Endothelial cell of umbilical vein (primary cell): ENCODE results near the gene CACNA1B. TPM values are rescaled to one million over a fixed set of nuclear protein-coding genes. Genes with fewer than 3 reads are reported as not detected.

Experiments used
- BruUV-seq: library from RNA; stranded (reverse); fragments of 400-500 nt; replicated peaks from 2 replicates; lab custom pipeline; 2021; lab: Mats Ljungman, UMichigan
- CTCF ChIA-PET: fragments of 300-600, 350-600 bp; sonication (Branson Sonifier 250); formaldehyde crosslinking; loops from one replicate; lab custom pipeline; 2021; ENCODE audit warnings: antibody characterized with exemption, inconsistent platforms; lab: Charles Lee
- POLR2A ChIA-PET: fragments of 300-600, 350-600 bp; sonication (Branson Sonifier 250); formaldehyde crosslinking; loops from one replicate; lab custom pipeline; 2021; ENCODE audit warnings: antibody characterized with exemption, inconsistent platforms; lab: Charles Lee
- DNase-seq: peaks from one replicate; pipeline ENCODE4 v3.0.0-alpha.2; 2011; ENCODE audit warnings: low read depth, low spot score
- FAIRE-seq: peaks from 2 replicates; lab custom pipeline; 2011; peaks lifted over from hg19 to GRCh38; lab: Jason Lieb, UNC
- H2AFZ ChIP-seq: 2 replicates; pipeline ENCODE4 v1.6.0; 2012; ENCODE audit warnings: low read depth, low read length, control low read depth, inconsistent platforms
- H3K27ac ChIP-seq: 2 replicates; pipeline ENCODE4 v1.5.1; 2011; ENCODE audit warnings: low read depth, mild to moderate bottlenecking, control low read depth, low read length, moderate library complexity; ENCODE audit not compliant: insufficient read depth
- H3K27me3 ChIP-seq, 2 experiments: 2 replicates each; pipeline versions ENCODE4 v1.6.0 to v1.6.1; 2011; ENCODE audit warnings: low read length in 2 of 2, mixed read lengths in 1 of 2; ENCODE audit not compliant: control insufficient read depth in 2 of 2, insufficient read depth in 2 of 2
- H3K36me3 ChIP-seq, 2 experiments: 2 replicates in 1 of 2; 3 replicates in 1 of 2; pipeline ENCODE4 v1.5.1; 2011; ENCODE audit warnings: low read length in 2 of 2, mild to moderate bottlenecking in 1 of 2, moderate library complexity in 1 of 2; ENCODE audit not compliant: control insufficient read depth in 2 of 2, insufficient read depth in 2 of 2; ENCODE audit errors: extremely low read depth in 1 of 2
- H3K4me1 ChIP-seq: 3 replicates; pipeline ENCODE4 v1.5.1; 2011; ENCODE audit warnings: mild to moderate bottlenecking, low read length; ENCODE audit not compliant: control insufficient read depth, insufficient read depth; ENCODE audit errors: extremely low read depth
- H3K4me2 ChIP-seq: 2 replicates; pipeline ENCODE4 v1.6.1; 2011; ENCODE audit warnings: low read length, control low read depth, mixed read lengths; ENCODE audit not compliant: insufficient read depth
- H3K4me3 ChIP-seq, 3 experiments: fragments of 200-600 bp in 1 of 3; sonication (generic), shearing (Covaris generic) in 1 of 3; replicated peaks in 1 of 3; 2 replicates each; pipeline ENCODE4 v1.5.1; 2011 to 2016; ENCODE audit warnings: control low read depth in 3 of 3, low read length in 3 of 3, mild to moderate bottlenecking in 2 of 3, inconsistent platforms in 1 of 3, low read depth in 1 of 3, moderate library complexity in 1 of 3; ENCODE audit not compliant: insufficient read depth in 1 of 3
- H3K79me2 ChIP-seq: 2 replicates; pipeline ENCODE4 v1.6.0; 2012; ENCODE audit warnings: low read length, inconsistent platforms; ENCODE audit not compliant: control insufficient read depth, insufficient read depth
- H3K9ac ChIP-seq: replicated peaks from 2 replicates; pipeline ENCODE3; 2011; ENCODE audit warnings: low read length, control low read depth; ENCODE audit not compliant: insufficient read depth; ENCODE audit errors: extremely low read depth
- H3K9me1 ChIP-seq: replicated peaks from 3 replicates; pipeline ENCODE4 v1.6.0; 2011; ENCODE audit warnings: mild to moderate bottlenecking, low read length; ENCODE audit not compliant: control insufficient read depth, insufficient read depth; ENCODE audit errors: extremely low read depth
- H3K9me3 ChIP-seq: replicated peaks from 2 replicates; pipeline ENCODE4 v1.5.1; 2012; ENCODE audit warnings: low read length, inconsistent platforms; ENCODE audit not compliant: control insufficient read depth, insufficient read depth
- H4K20me1 ChIP-seq: replicated peaks from 2 replicates; pipeline ENCODE3; 2011; ENCODE audit warnings: mild to moderate bottlenecking, low read length; ENCODE audit not compliant: control insufficient read depth, insufficient read depth; ENCODE audit errors: extremely low read depth
- EZH2 ChIP-seq: IDR thresholded peaks from 2 replicates; pipeline ENCODE4 v1.6.1; 2012; ENCODE audit warnings: borderline replicate concordance, low read depth, mild to moderate bottlenecking, moderate library complexity, low read length, inconsistent platforms; ENCODE audit not compliant: severe bottlenecking
- FOS ChIP-seq: IDR thresholded peaks from 2 replicates; pipeline ENCODE4 v1.6.1; 2011; ENCODE audit warnings: mild to moderate bottlenecking, low read length, moderate library complexity, borderline replicate concordance; ENCODE audit not compliant: insufficient read depth
- GATA2 ChIP-seq: IDR thresholded peaks from 2 replicates; pipeline ENCODE4 v1.7.0; 2011; ENCODE audit warnings: low read depth, mild to moderate bottlenecking, moderate library complexity, mixed read lengths, low read length; ENCODE audit not compliant: insufficient read length, insufficient read depth
- MYC ChIP-seq: IDR thresholded peaks from one replicate; pipeline ENCODE4 v1.6.1; 2011; ENCODE audit warnings: mild to moderate bottlenecking, low read depth, low read length
- POLR2A ChIP-seq: IDR thresholded peaks from 2 replicates; pipeline ENCODE4 v1.6.1; 2012; ENCODE audit warnings: low read depth, mild to moderate bottlenecking, control low read depth, low read length
- POLR2AphosphoS5 ChIP-seq: IDR thresholded peaks from 2 replicates; pipeline ENCODE4 v1.6.1; 2012; ENCODE audit warnings: low read depth, mild to moderate bottlenecking, control low read depth, low read length, moderate library complexity; ENCODE audit not compliant: insufficient read depth
- dilution Hi-C: fragments of 300-500 bp; cut with MboI; formaldehyde crosslinking; loops from one replicate; pipeline ENCODE4 v1.15.0; 2019; ENCODE audit warnings: low sequenced_read_pairs; ENCODE audit not compliant: extremely low pct_ligation_motif_present
- intact Hi-C: fragments of 100-400 bp; cut with micrococcal nuclease; formaldehyde crosslinking; loops from one replicate; pipeline ENCODE4 v1.10.0; 2022
- polyA plus RNA-seq, 4 experiments: library from polyadenylated mRNA; depleted of rRNA in 3 of 4; stranded (reverse) in 3 of 4; unstranded in 1 of 4; fragments of >200 nt; gene quantifications; 2 replicates each; pipeline versions ENCODE4 v1.2.1 to v1.2.3, GENCODE V29; 2011 to 2012; ENCODE audit warnings: missing spikeins in 1 of 4
- total RNA-seq: library from RNA; stranded (reverse); gene quantifications from 2 replicates; pipeline ENCODE4 v1.2.3, GENCODE V29; 2021
- TF ChIP-seq, protein P1 (sequence below), 2 donors: IDR thresholded peaks; 1 replicate in 1 of 2; 2 replicates in 1 of 2; pipeline ENCODE4 v1.5.1; 2011; ENCODE audit warnings: low read length in 2 of 2, mild to moderate bottlenecking in 2 of 2, moderate library complexity in 2 of 2, control low read depth in 1 of 2, inconsistent platforms in 1 of 2, low read depth in 1 of 2; ENCODE audit not compliant: insufficient read depth in 1 of 2; ENCODE audit errors: extremely low read depth in 1 of 2

The CACNA1B gene
- total and polyA plus RNA-seq, 2 donors (not counting 3 experiments of a cell fraction or from before 2014, with no cell fraction given), result 0.11 to 0.41 TPM

GRCh38 chr9:137875354-137875753, 2.2 kb upstream of the CACNA1B start:
- peaks cover 2 to 3% of the 10 kb centered on the region in 2 experiments for H3K27me3 ChIP-seq
- POLR2A ChIA-PET, result no interaction called here
- no peaks in the 10 kb centered on the region for H3K79me2 ChIP-seq
- no peaks in the 10 kb centered on the region for H4K20me1 ChIP-seq
- H3K4me1 ChIP-seq, result no peaks in the 10 kb centered on the region
- no peaks in the 10 kb centered on the region for H3K36me3 ChIP-seq
- H3K9me3 ChIP-seq, result no peaks in the 10 kb centered on the region
- H2AFZ ChIP-seq, result no peak overlapping the region
- dilution Hi-C loops, result no loop called here
- no peak overlapping the region for H3K4me3 ChIP-seq
- no peak overlapping the region for H3K27ac ChIP-seq
- CTCF ChIA-PET, result no interaction called here
- DNase-seq (no peak), FAIRE-seq (no peak)
- TF ChIP-seq POLR2A (no peak), MYC (no peak), FOS (no peak), GATA2 (no peak), POLR2AphosphoS5 (no peak), EZH2 (no peak)
- TF ChIP-seq, protein P1, sequence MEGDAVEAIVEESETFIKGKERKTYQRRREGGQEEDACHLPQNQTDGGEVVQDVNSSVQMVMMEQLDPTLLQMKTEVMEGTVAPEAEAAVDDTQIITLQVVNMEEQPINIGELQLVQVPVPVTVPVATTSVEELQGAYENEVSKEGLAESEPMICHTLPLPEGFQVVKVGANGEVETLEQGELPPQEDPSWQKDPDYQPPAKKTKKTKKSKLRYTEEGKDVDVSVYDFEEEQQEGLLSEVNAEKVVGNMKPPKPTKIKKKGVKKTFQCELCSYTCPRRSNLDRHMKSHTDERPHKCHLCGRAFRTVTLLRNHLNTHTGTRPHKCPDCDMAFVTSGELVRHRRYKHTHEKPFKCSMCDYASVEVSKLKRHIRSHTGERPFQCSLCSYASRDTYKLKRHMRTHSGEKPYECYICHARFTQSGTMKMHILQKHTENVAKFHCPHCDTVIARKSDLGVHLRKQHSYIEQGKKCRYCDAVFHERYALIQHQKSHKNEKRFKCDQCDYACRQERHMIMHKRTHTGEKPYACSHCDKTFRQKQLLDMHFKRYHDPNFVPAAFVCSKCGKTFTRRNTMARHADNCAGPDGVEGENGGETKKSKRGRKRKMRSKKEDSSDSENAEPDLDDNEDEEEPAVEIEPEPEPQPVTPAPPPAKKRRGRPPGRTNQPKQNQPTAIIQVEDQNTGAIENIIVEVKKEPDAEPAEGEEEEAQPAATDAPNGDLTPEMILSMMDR (IDR thresholded peaks at IDR 0.05; ENCODE audit: extremely low read depth in 1 of 2, insufficient read depth in 1 of 2, low read depth in 1 of 2, low read length in 2 of 2), result no peak
- H3K9ac ChIP-seq, result no peak overlapping the region
- no peaks in the 10 kb centered on the region for H3K9me1 ChIP-seq
- no peak overlapping the region for H3K4me2 ChIP-seq
- intact Hi-C loops, result no loop called here
- BruUV-seq, result no TSS peak
